IPS-20b (cell line): Measurements from ENCODE around the gene POFUT2.

ENCODE experiments used
- H3K27ac ChIP-seq: one replicate; pipeline ENCODE4 v1.5.1; 2013; ENCODE audit warnings: low read length
- H3K27me3 ChIP-seq: 2 replicates; pipeline ENCODE4 v1.6.1; 2013; ENCODE audit warnings: mild to moderate bottlenecking, low read length, inconsistent platforms; ENCODE audit not compliant: insufficient read depth
- H3K36me3 ChIP-seq: 2 replicates; pipeline ENCODE4 v1.6.1; 2013; ENCODE audit warnings: low read depth, mild to moderate bottlenecking, inconsistent platforms, low read length, moderate library complexity; ENCODE audit not compliant: insufficient read depth
- H3K4me1 ChIP-seq: 2 replicates; pipeline ENCODE4 v1.6.1; 2013; ENCODE audit warnings: mild to moderate bottlenecking, control low read depth, inconsistent platforms, low read length, moderate library complexity; ENCODE audit not compliant: insufficient read depth
- H3K4me3 ChIP-seq: 2 replicates; pipeline ENCODE4 v1.5.1; 2013; ENCODE audit warnings: mild to moderate bottlenecking, low read length, inconsistent platforms
- H3K9ac ChIP-seq: 2 replicates; pipeline ENCODE4 v1.6.1; 2013; ENCODE audit warnings: low read depth, mild to moderate bottlenecking, inconsistent platforms, low read length, moderate library complexity
- H3K9me3 ChIP-seq: 2 replicates; pipeline ENCODE4 v1.6.1; 2013; ENCODE audit warnings: mild to moderate bottlenecking, low read depth, low read length, inconsistent platforms; ENCODE audit not compliant: insufficient read depth

Gene POFUT2

GRCh38 chr21:45287438-45288391 is at the start of gene POFUT2:
Gene POFUT2 (minus strand): TSS chr21:45287895. CDS start chr21:45287871, 24 bp downstream.
- Histone ChIP-seq H3K4me1 (peaks cover 2% of the 10 kb centered on the region; the same call in 1 of the 2 replicates), H3K9me3 (no peaks in the 10 kb centered on the region), H3K27me3 (no peaks in the 10 kb centered on the region), H3K27ac (no peak within 1 kb of the TSS), H3K9ac (peak within 1 kb of the TSS; percentile 76; the same call in 1 of the 2 replicates), H3K36me3 (peaks cover 32% of the 10 kb centered on the region), H3K4me3 (peak within 1 kb of the TSS; percentile 81)

GRCh38 chr21:45336870-45337269 is 49.2 kb upstream of the POFUT2 start:
- H3K9ac ChIP-seq = no peak overlapping the region
- H3K9me3 ChIP-seq = no peaks in the 10 kb centered on the region
- H3K4me1 ChIP-seq = peaks cover 8% of the 10 kb centered on the region
- no peaks in the 10 kb centered on the region for H3K36me3 ChIP-seq
- H3K4me3 ChIP-seq = no peak overlapping the region
- no peak overlapping the region for H3K27ac ChIP-seq
- H3K27me3 ChIP-seq = no peaks in the 10 kb centered on the region

GRCh38 chr21:45336535-45336810 is 48.8 kb upstream of the POFUT2 start:
- H3K4me3 ChIP-seq = no peak overlapping the region
- H3K27ac ChIP-seq = no peak overlapping the region
- peaks cover 8% of the 10 kb centered on the region for H3K4me1 ChIP-seq
- H3K27me3 ChIP-seq = no peaks in the 10 kb centered on the region
- no peaks in the 10 kb centered on the region for H3K9me3 ChIP-seq
- H3K9ac ChIP-seq = no peak overlapping the region
- no peaks in the 10 kb centered on the region for H3K36me3 ChIP-seq

GRCh38 chr21:45335761-45336534 is 48.3 kb upstream of the POFUT2 start:
- Histone ChIP-seq H3K4me3 (no peak overlapping the region), H3K9me3 (no peaks in the 10 kb centered on the region), H3K9ac (no peak overlapping the region), H3K27me3 (no peaks in the 10 kb centered on the region), H3K36me3 (no peaks in the 10 kb centered on the region), H3K4me1 (peaks cover 11% of the 10 kb centered on the region), H3K27ac (no peak overlapping the region)

GRCh38 chr21:45335151-45335760 is 47.6 kb upstream of the POFUT2 start:
- H3K36me3 ChIP-seq = no peaks in the 10 kb centered on the region
- peaks cover 11% of the 10 kb centered on the region for H3K4me1 ChIP-seq
- no peak overlapping the region for H3K27ac ChIP-seq
- no peaks in the 10 kb centered on the region for H3K27me3 ChIP-seq
- H3K9ac ChIP-seq = no peak overlapping the region
- H3K4me3 ChIP-seq = no peak overlapping the region
- no peaks in the 10 kb centered on the region for H3K9me3 ChIP-seq

- Histone ChIP-seq H3K9ac (no peak overlapping the region), H3K27me3 (no peaks in the 10 kb centered on the region), H3K27ac (no peak overlapping the region), H3K9me3 (no peaks in the 10 kb centered on the region), H3K4me3 (no peak overlapping the region), H3K36me3 (no peaks in the 10 kb centered on the region), H3K4me1 (peaks cover 11% of the 10 kb centered on the region)
These were observed 46.9 kb upstream of the POFUT2 start for GRCh38 chr21:45334591-45335081.

GRCh38 chr21:45334134-45334533 is 46.4 kb upstream of the POFUT2 start:
- H3K4me3 ChIP-seq = no peak overlapping the region
- H3K36me3 ChIP-seq = no peaks in the 10 kb centered on the region
- no peaks in the 10 kb centered on the region for H3K27me3 ChIP-seq
- H3K4me1 ChIP-seq = peaks cover 11% of the 10 kb centered on the region
- no peak overlapping the region for H3K27ac ChIP-seq
- H3K9ac ChIP-seq = no peak overlapping the region
- H3K9me3 ChIP-seq = no peaks in the 10 kb centered on the region

- Histone ChIP-seq H3K9ac (no peak overlapping the region), H3K4me3 (no peak overlapping the region), H3K27ac (no peak overlapping the region), H3K9me3 (no peaks in the 10 kb centered on the region), H3K36me3 (no peaks in the 10 kb centered on the region), H3K4me1 (peaks cover 11% of the 10 kb centered on the region), H3K27me3 (no peaks in the 10 kb centered on the region)
These were observed 46.0 kb upstream of the POFUT2 start for GRCh38 chr21:45333583-45334121.

- H3K27me3 ChIP-seq = no peaks in the 10 kb centered on the region
- peaks cover 11% of the 10 kb centered on the region for H3K4me1 ChIP-seq
- no peak overlapping the region for H3K9ac ChIP-seq
- H3K36me3 ChIP-seq = no peaks in the 10 kb centered on the region
- H3K4me3 ChIP-seq = no peak overlapping the region
- H3K9me3 ChIP-seq = no peaks in the 10 kb centered on the region
- H3K27ac ChIP-seq = no peak overlapping the region
These were observed 45.4 kb upstream of the POFUT2 start for GRCh38 chr21:45332981-45333582.

- H3K4me1 ChIP-seq = peaks cover 11% of the 10 kb centered on the region
- H3K9ac ChIP-seq = no peak overlapping the region
- no peak overlapping the region for H3K4me3 ChIP-seq
- no peaks in the 10 kb centered on the region for H3K27me3 ChIP-seq
- H3K36me3 ChIP-seq = no peaks in the 10 kb centered on the region
- no peaks in the 10 kb centered on the region for H3K9me3 ChIP-seq
- H3K27ac ChIP-seq = no peak overlapping the region
These were observed 44.7 kb upstream of the POFUT2 start for GRCh38 chr21:45332415-45332814.

- no peaks in the 10 kb centered on the region for H3K36me3 ChIP-seq
- no peaks in the 10 kb centered on the region for H3K9me3 ChIP-seq
- no peak overlapping the region for H3K27ac ChIP-seq
- H3K27me3 ChIP-seq = no peaks in the 10 kb centered on the region
- H3K4me1 ChIP-seq = peaks cover 11% of the 10 kb centered on the region
- H3K4me3 ChIP-seq = no peak overlapping the region
- no peak overlapping the region for H3K9ac ChIP-seq
These were observed 43.9 kb upstream of the POFUT2 start for GRCh38 chr21:45331531-45332147.
